Dendritic cell treated with granulocyte-macrophage colony-stimulating factor and Interleukin-4, amounts not matched to agents 40 ng/mL and 50 ng/mL, for 4 days (primary cell): ENCODE data around the gene ITGA5.
A peak's percentile ranks its signal among the peaks of the same experiment; 100 is the strongest.

Source experiments
- H3K27ac Mint-ChIP-seq: one replicate; pipeline ENCODE4 v1.8.0; 2022; ENCODE audit warnings: mild to moderate bottlenecking, mixed read lengths
- H3K27me3 Mint-ChIP-seq: one replicate; pipeline ENCODE4 v1.8.0; 2022; ENCODE audit warnings: mild to moderate bottlenecking, mixed read lengths
- H3K36me3 Mint-ChIP-seq: one replicate; pipeline ENCODE4 v1.8.0; 2022; ENCODE audit warnings: low read depth, mixed read lengths
- H3K4me1 Mint-ChIP-seq: one replicate; pipeline ENCODE4 v1.8.0; 2022; ENCODE audit warnings: low read depth, mixed read lengths
- H3K4me3 Mint-ChIP-seq: one replicate; pipeline ENCODE4 v1.8.0; 2022; ENCODE audit warnings: mild to moderate bottlenecking, moderate library complexity, mixed read lengths
- H3K9me3 Mint-ChIP-seq: one replicate; pipeline ENCODE4 v1.8.0; 2022; ENCODE audit warnings: mixed read lengths
- intact Hi-C: fragments of 100-400 bp; cut with micrococcal nuclease; formaldehyde crosslinking; loops from one replicate; pipeline ENCODE4 v1.15.0; 2022

Gene ITGA5

GRCh38 chr12:54411391-54412241 is 7.5 kb downstream of the ITGA5 start:
- Mint-ChIP-seq H3K4me3 (peak overlapping the region; percentile 73), H3K4me1 (peaks cover 95% of the 10 kb centered on the region), H3K27ac (peak overlapping the region; percentile 90), H3K27me3 (no peaks in the 10 kb centered on the region), H3K36me3 (peaks cover 72% of the 10 kb centered on the region), H3K9me3 (no peaks in the 10 kb centered on the region)
- intact Hi-C loops: loop anchor here (5.0 kb wide), 1 partner anchor 86 kb away; the partner anchor contains the start of gene NCKAP1L

- peaks cover 96% of the 10 kb centered on the region for H3K4me1 Mint-ChIP-seq
- peaks cover 87% of the 10 kb centered on the region for H3K36me3 Mint-ChIP-seq
- intact Hi-C loops: no loop called here
Observed at GRCh38 chr12:54409267-54409666, 9.8 kb downstream of the ITGA5 start.

DNA sequence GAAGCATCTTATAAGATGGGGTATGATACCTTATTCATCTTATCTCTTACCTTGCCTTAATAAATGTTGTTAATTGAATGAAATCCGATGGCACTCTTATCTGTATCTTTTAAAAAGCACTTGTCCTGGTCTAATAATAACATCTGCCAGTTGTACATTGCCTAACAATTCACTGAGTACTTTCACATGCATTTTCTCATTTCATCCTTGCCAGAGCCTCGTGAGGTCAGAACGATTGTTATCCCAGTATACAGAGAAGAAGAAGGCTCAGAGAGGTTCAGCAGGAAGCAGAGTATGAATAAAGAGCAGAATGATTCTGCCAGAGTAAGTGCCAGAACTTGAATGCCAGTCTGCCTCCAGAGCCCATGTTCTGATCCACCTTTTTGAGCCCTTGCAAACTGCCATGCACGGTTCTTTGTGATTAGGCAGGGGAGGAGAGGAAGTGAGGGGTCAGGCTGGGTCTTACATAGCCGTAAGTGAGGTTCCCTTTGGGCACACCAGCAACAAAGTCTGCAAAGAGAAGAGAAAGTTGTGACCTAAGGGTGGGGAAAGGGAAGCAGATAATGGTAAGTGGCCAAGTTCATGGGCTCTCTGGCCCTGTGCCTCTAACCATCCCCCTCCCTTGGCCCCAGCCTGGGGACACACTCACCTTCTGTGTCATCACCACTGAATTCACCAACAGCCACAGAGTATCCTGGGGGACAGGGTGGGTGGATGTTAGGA is 11.7 kb downstream of the ITGA5 start:
- H3K9me3 Mint-ChIP-seq: no peaks in the 10 kb centered on the region
- H3K4me3 Mint-ChIP-seq: peak overlapping the region; percentile 13
- intact Hi-C loops: no loop called here
- no peaks in the 10 kb centered on the region for H3K27me3 Mint-ChIP-seq
- H3K27ac Mint-ChIP-seq: peak overlapping the region; percentile 90
- peaks cover 92% of the 10 kb centered on the region for H3K4me1 Mint-ChIP-seq
- H3K36me3 Mint-ChIP-seq: peaks cover 95% of the 10 kb centered on the region

More at GRCh38 chr12:54409267-54409666, 9.8 kb downstream of the ITGA5 start:
- peak overlapping the region; percentile 90 for H3K27ac Mint-ChIP-seq
- H3K27me3 Mint-ChIP-seq: no peaks in the 10 kb centered on the region
- no peak overlapping the region for H3K4me3 Mint-ChIP-seq
- H3K9me3 Mint-ChIP-seq: no peaks in the 10 kb centered on the region

- no peak overlapping the region for H3K4me3 Mint-ChIP-seq
- H3K27me3 Mint-ChIP-seq: no peaks in the 10 kb centered on the region
- intact Hi-C loops: no loop called here
- peaks cover 100% of the 10 kb centered on the region for H3K36me3 Mint-ChIP-seq
- H3K27ac Mint-ChIP-seq: no peak overlapping the region
- no peaks in the 10 kb centered on the region for H3K9me3 Mint-ChIP-seq
- peaks cover 82% of the 10 kb centered on the region for H3K4me1 Mint-ChIP-seq
Observed at GRCh38 chr12:54405573-54405972, 13.5 kb downstream of the ITGA5 start.

GRCh38 chr12:54405106-54405505 is 14.0 kb downstream of the ITGA5 start:
- intact Hi-C loops: no loop called here
- Mint-ChIP-seq H3K4me1 (peaks cover 78% of the 10 kb centered on the region), H3K27ac (no peak overlapping the region), H3K9me3 (no peaks in the 10 kb centered on the region), H3K4me3 (no peak overlapping the region), H3K27me3 (no peaks in the 10 kb centered on the region), H3K36me3 (peaks cover 100% of the 10 kb centered on the region)

DNA sequence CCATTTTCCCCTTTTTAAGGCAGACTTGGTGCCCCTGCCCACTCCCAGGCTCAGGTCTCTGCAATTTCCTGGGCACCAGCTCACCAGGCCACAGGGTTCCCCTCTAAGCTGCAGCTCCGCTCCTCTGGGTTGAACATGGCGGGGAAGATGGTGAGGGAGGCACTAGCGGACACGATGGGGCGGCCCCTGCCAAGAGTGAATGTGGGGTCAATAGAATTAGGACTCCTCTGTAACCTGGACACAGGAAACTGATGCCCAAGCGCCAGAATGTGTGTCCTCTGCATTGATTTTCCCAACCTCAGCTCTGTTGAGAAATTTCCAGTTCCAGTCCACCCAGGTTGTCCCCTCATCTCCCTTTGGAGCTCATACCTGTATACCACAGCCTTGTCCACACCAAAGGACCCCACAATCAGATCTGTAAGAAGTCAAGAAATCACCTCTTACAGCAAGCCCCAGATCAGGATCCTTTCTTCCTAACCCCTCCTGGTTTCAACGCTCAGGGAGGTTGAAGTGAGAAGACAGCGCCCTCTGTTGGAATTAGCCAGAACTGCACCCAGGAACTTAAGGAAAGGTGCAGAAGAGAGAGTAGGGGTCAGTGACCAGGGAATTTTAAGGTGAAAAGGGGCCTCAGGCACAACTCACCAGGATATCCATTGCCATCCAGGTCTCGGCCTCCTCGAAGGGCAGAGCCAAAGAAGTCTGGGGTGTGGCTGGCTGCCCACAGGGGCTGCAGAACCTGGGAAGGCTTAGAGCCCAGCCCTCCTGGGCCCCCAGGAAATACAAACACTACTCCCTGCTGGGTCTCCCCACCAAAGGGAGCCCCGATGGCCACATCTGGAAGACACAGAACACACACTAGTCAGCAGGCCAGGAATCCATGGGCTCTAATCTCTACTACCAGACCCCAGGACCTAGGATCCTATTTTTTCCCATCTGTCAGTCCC is 14.7 kb downstream of the ITGA5 start:
- Mint-ChIP-seq H3K9me3 (no peaks in the 10 kb centered on the region), H3K36me3 (peaks cover 100% of the 10 kb centered on the region), H3K27ac (peak overlapping the region; percentile 35), H3K4me1 (peaks cover 72% of the 10 kb centered on the region), H3K27me3 (no peaks in the 10 kb centered on the region), H3K4me3 (no peak overlapping the region)
- intact Hi-C loops: no loop called here

GRCh38 chr12:54401119-54401518 is 17.9 kb downstream of the ITGA5 start:
- intact Hi-C loops: no loop called here
- H3K36me3 Mint-ChIP-seq: peaks cover 100% of the 10 kb centered on the region
- peaks cover 65% of the 10 kb centered on the region for H3K4me1 Mint-ChIP-seq
- H3K9me3 Mint-ChIP-seq: no peaks in the 10 kb centered on the region
- peak overlapping the region; percentile 14 for H3K27ac Mint-ChIP-seq
- no peak overlapping the region for H3K4me3 Mint-ChIP-seq
- no peaks in the 10 kb centered on the region for H3K27me3 Mint-ChIP-seq

- H3K27me3 Mint-ChIP-seq: no peaks in the 10 kb centered on the region
- peaks cover 99% of the 10 kb centered on the region for H3K36me3 Mint-ChIP-seq
- peaks cover 65% of the 10 kb centered on the region for H3K4me1 Mint-ChIP-seq
- intact Hi-C loops: loop anchor here (1.0 to 10.0 kb wide), 2 partner anchors 40 to 96 kb away; partner anchors contain the start of gene NCKAP1L
- H3K9me3 Mint-ChIP-seq: no peaks in the 10 kb centered on the region
- H3K4me3 Mint-ChIP-seq: no peak overlapping the region
- H3K27ac Mint-ChIP-seq: no peak overlapping the region
Observed at GRCh38 chr12:54398995-54399793, 19.9 kb downstream of the ITGA5 start.

DNA sequence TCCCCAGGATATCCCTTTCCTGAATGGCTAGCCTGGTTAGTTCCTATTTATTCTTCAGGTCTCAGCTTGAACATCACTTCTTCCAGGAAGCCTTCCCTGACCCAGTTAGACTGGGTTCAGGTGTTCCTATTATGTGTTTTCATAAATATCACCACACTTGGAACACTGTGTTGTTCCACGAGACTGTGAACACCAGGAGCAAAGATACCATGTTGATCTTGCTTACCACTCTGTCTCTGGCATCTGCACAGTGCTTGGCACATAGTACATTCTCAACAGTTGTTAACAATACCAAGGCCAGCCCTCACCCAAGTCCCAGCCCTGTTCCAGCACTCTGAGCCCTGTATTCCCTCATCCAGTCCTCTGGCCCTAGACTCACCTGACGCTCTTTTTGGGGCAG is 20.8 kb downstream of the ITGA5 start:
- no peak overlapping the region for H3K4me3 Mint-ChIP-seq
- H3K27me3 Mint-ChIP-seq: no peaks in the 10 kb centered on the region
- H3K27ac Mint-ChIP-seq: peak overlapping the region; percentile 77
- H3K9me3 Mint-ChIP-seq: no peaks in the 10 kb centered on the region
- H3K4me1 Mint-ChIP-seq: peaks cover 66% of the 10 kb centered on the region
- H3K36me3 Mint-ChIP-seq: peaks cover 90% of the 10 kb centered on the region
- intact Hi-C loops: loop anchor here (10.0 kb wide), 1 partner anchor 97 kb away; the partner anchor contains the start of gene NCKAP1L

GRCh38 chr12:54397157-54397556 is 21.9 kb downstream of the ITGA5 start:
- Mint-ChIP-seq H3K36me3 (peaks cover 89% of the 10 kb centered on the region), H3K27ac (peak overlapping the region; percentile 77), H3K4me1 (peaks cover 71% of the 10 kb centered on the region), H3K4me3 (no peak overlapping the region), H3K9me3 (no peaks in the 10 kb centered on the region), H3K27me3 (no peaks in the 10 kb centered on the region)
- intact Hi-C loops: loop anchor here (10.0 kb wide), 1 partner anchor 98 kb away; the partner anchor contains the start of gene NCKAP1L

GRCh38 chr12:54395545-54395944 is 23.5 kb downstream of the ITGA5 start:
- Mint-ChIP-seq H3K27ac (peak overlapping the region; percentile 77), H3K4me1 (peaks cover 83% of the 10 kb centered on the region), H3K27me3 (no peaks in the 10 kb centered on the region), H3K4me3 (no peak overlapping the region), H3K9me3 (no peaks in the 10 kb centered on the region), H3K36me3 (peaks cover 84% of the 10 kb centered on the region)
- intact Hi-C loops: loop anchor here (10.0 kb wide), 1 partner anchor 99 kb away; the partner anchor contains the start of gene NCKAP1L

GRCh38 chr12:54394986-54395385 is 24.1 kb downstream of the ITGA5 start:
- Mint-ChIP-seq H3K36me3 (peaks cover 79% of the 10 kb centered on the region), H3K9me3 (no peaks in the 10 kb centered on the region), H3K4me3 (no peak overlapping the region), H3K4me1 (peaks cover 88% of the 10 kb centered on the region), H3K27me3 (no peaks in the 10 kb centered on the region), H3K27ac (peak overlapping the region; percentile 77)
- intact Hi-C loops: loop anchor here (1.0 to 10.0 kb wide), 2 partner anchors 16 to 100 kb away; partner anchors contain the start of gene NCKAP1L
